HG03064 (cell line): ENCODE results near the gene BAIAP3.
A peak's percentile ranks its signal among the peaks of the same experiment; 100 is the strongest.

Experiments
- ATAC-seq: cut with Tn5 transposase; IDR thresholded peaks from one replicate; pipeline ENCODE4 v1.9.1; 2021; ENCODE audit warnings: low read depth; ENCODE audit not compliant: unreplicated experiment

Gene BAIAP3

GRCh38 chr16:1330931-1331711, 2.3 kb upstream of the BAIAP3 start:
- no peak for ATAC-seq

GRCh38 chr16:1331712-1332617, 1.5 kb upstream of the BAIAP3 start:
- ATAC-seq: no peak

- ATAC-seq: no peak
Observed at GRCh38 chr16:1332618-1333148, 762 bp upstream of the BAIAP3 start.

GRCh38 chr16:1333854-1334700, 632 bp downstream of the BAIAP3 start:
- no peak for ATAC-seq

- no peak for ATAC-seq
Observed at GRCh38 chr16:1334739-1335138, 1.3 kb downstream of the BAIAP3 start.

GRCh38 chr16:1335211-1335971, 1.9 kb downstream of the BAIAP3 start:
- ATAC-seq: no peak

- no peak for ATAC-seq
Observed at GRCh38 chr16:1335996-1336395, 2.6 kb downstream of the BAIAP3 start.

GRCh38 chr16:1336619-1337018, 3.2 kb downstream of the BAIAP3 start:
- no peak for ATAC-seq

- no peak for ATAC-seq
Observed at GRCh38 chr16:1337486-1337885, 4.0 kb downstream of the BAIAP3 start.

- no peak for ATAC-seq
Observed at GRCh38 chr16:1338119-1338730, 4.8 kb downstream of the BAIAP3 start.

- ATAC-seq: no peak
Observed at GRCh38 chr16:1338855-1339675, 5.6 kb downstream of the BAIAP3 start.

- ATAC-seq: no peak
Observed at GRCh38 chr16:1340730-1341494, 7.5 kb downstream of the BAIAP3 start.

- no peak for ATAC-seq
Observed at GRCh38 chr16:1341495-1342420, 8.3 kb downstream of the BAIAP3 start.

GRCh38 chr16:1342526-1343427, 9.3 kb downstream of the BAIAP3 start:
- ATAC-seq: peak; percentile 83

- peak; percentile 19 for ATAC-seq
Observed at GRCh38 chr16:1343428-1344242, 10.2 kb downstream of the BAIAP3 start.
